ENCODE data around the gene LIME1.

GRCh38 chr20:63782051-63782471 is 45.6 kb downstream of the LIME1 start:
- TF ChIP-seq CTCF (IDR thresholded peaks at IDR 0.05 in 8 of 11, conservative IDR thresholded peaks at IDR 0.05 in 3 of 11) (peak in 5 of 11 experiments; percentile 7 to 36 (median 22)), POLR2A (IDR thresholded peaks at IDR 0.05) (no peak)
